HEK293T (cell line): ENCODE measurements around the gene SPAG16.

Experiments
- CTCF ChIA-PET: fragments of 350-600 bp; formaldehyde crosslinking; extraction: SDS; loops from one replicate; lab custom pipeline; 2021; ENCODE audit warnings: antibody characterized with exemption, inconsistent platforms; lab: Yijun Ruan, JAX
- POLR2A ChIA-PET: fragments of 350-600 bp; formaldehyde crosslinking; extraction: SDS; loops from one replicate; lab custom pipeline; 2020; ENCODE audit warnings: antibody characterized with exemption, inconsistent platforms; lab: Yijun Ruan, JAX
- DNase-seq: peaks from one replicate; pipeline ENCODE4 v3.0.0; 2012; ENCODE audit warnings: mixed read lengths; ENCODE audit errors: extremely low spot score
- ARNT ChIP-seq: fragments of 450-650 bp; IDR thresholded peaks from 2 replicates; pipeline ENCODE4 v1.6.1; 2017; ENCODE audit warnings: mild to moderate bottlenecking
- BHLHE40 ChIP-seq: fragments of 450-650 bp; IDR thresholded peaks from 2 replicates; pipeline ENCODE4 v1.6.1; 2016; ENCODE audit warnings: mild to moderate bottlenecking, moderate library complexity, borderline replicate concordance
- CTBP1 ChIP-seq: fragments of 450-650 bp; IDR thresholded peaks from 2 replicates; pipeline ENCODE4 v1.6.1; 2016; ENCODE audit warnings: borderline replicate concordance
- ELF4 ChIP-seq: fragments of 450-650 bp; IDR thresholded peaks from 2 replicates; pipeline ENCODE4 v1.6.1; 2017; ENCODE audit warnings: antibody characterized with exemption
- FOXA1 ChIP-seq: fragments of 450-650 bp; IDR thresholded peaks from 2 replicates; pipeline ENCODE4 v1.6.1; 2016; ENCODE audit warnings: mild to moderate bottlenecking
- FOXK2 ChIP-seq: fragments of 450-650 bp; IDR thresholded peaks from 2 replicates; pipeline ENCODE4 v1.6.1; 2016; ENCODE audit warnings: mild to moderate bottlenecking
- FOXM1 ChIP-seq: fragments of 450-650 bp; IDR thresholded peaks from 2 replicates; pipeline ENCODE4 v1.6.1; 2017; ENCODE audit warnings: mild to moderate bottlenecking, borderline replicate concordance
- HDGF ChIP-seq: fragments of 450-650 bp; IDR thresholded peaks from 2 replicates; pipeline ENCODE4 v1.6.1; 2017; ENCODE audit warnings: antibody characterized with exemption, borderline replicate concordance
- L3MBTL2 ChIP-seq: fragments of 450-650 bp; conservative IDR thresholded peaks from 2 replicates; pipeline ENCODE4 v1.6.1; 2016; ENCODE audit warnings: mild to moderate bottlenecking
- LEF1 ChIP-seq: fragments of 450-650 bp; IDR thresholded peaks from 2 replicates; pipeline ENCODE4 v1.6.1; 2017; ENCODE audit warnings: mild to moderate bottlenecking, borderline replicate concordance
- NFRKB ChIP-seq: fragments of 450-650 bp; IDR thresholded peaks from 2 replicates; pipeline ENCODE4 v1.6.1; 2016; ENCODE audit warnings: mild to moderate bottlenecking, moderate library complexity
- SP1 ChIP-seq: fragments of 450-650 bp; IDR thresholded peaks from 2 replicates; pipeline ENCODE4 v1.6.1; 2017
- SUZ12 ChIP-seq: fragments of 450-650 bp; IDR thresholded peaks from 2 replicates; pipeline ENCODE4 v1.6.1; 2016; ENCODE audit warnings: mild to moderate bottlenecking
- TARDBP ChIP-seq: fragments of 450-650 bp; IDR thresholded peaks from 2 replicates; pipeline ENCODE4 v1.6.1; 2016
- ZNF384 ChIP-seq: fragments of 450-650 bp; IDR thresholded peaks from 2 replicates; pipeline ENCODE4 v1.6.1; 2016
- TF ChIP-seq, protein P1 (sequence below): fragments of 450-650 bp; IDR thresholded peaks from 2 replicates; pipeline ENCODE4 v1.6.1; 2016

The SPAG16 gene

DNA sequence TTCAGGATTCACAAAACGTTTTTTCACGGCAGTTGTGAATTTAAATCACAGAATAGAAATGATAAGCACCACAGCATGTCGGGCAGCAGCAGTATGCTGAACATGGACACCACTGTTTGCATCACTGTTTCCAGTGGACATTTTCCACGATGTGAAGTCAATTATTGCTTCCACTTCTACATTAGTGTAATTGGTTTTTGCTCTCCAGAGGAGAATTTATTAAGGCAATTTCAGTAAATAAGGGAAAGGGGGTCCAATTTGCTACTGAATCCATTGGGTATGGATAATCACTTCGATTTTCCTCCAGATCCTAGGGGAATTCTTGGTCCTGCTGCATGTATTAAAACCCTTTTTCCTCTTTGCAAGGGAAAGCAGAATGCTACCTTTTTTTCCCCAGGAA lies 1096.4 kb downstream of the SPAG16 start:
- DNase-seq, result no peak
- CTCF ChIA-PET, result no interaction called here
- TF ChIP-seq HDGF (no peak), L3MBTL2 (no peak)
- POLR2A ChIA-PET, result no interaction called here

DNA sequence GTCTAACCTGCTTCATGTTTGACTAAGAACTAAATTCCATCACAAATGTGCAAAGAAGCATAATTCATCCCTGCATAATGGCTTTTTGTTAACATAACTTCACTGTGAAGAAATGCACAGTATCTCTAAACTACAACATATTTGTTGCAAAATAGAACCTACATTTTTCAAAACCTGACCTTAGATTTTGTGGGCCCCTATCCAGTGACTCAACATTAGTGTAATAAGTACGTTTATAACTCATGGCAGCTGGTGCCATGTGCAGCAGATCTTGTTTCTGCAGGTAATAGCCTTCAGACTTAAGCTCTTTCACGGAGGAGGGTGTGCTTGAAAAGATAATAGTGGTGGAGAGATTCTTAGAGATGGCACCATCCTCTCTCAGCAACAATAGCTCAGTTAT lies 1098.0 kb downstream of the SPAG16 start:
- no peak for DNase-seq
- ChIA-PET POLR2A (no interaction called here), CTCF (no interaction called here)
- TF ChIP-seq HDGF (no peak), BHLHE40 (no peak), SUZ12 (no peak), SP1 (no peak), FOXM1 (no peak), L3MBTL2 (no peak), ELF4 (no peak), ARNT (no peak), ZNF384 (no peak), FOXK2 (no peak), CTBP1 (no peak), LEF1 (no peak), FOXA1 (no peak), TARDBP (no peak)
- TF ChIP-seq, protein P1, sequence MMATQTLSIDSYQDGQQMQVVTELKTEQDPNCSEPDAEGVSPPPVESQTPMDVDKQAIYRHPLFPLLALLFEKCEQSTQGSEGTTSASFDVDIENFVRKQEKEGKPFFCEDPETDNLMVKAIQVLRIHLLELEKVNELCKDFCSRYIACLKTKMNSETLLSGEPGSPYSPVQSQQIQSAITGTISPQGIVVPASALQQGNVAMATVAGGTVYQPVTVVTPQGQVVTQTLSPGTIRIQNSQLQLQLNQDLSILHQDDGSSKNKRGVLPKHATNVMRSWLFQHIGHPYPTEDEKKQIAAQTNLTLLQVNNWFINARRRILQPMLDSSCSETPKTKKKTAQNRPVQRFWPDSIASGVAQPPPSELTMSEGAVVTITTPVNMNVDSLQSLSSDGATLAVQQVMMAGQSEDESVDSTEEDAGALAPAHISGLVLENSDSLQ, result no peak

DNA sequence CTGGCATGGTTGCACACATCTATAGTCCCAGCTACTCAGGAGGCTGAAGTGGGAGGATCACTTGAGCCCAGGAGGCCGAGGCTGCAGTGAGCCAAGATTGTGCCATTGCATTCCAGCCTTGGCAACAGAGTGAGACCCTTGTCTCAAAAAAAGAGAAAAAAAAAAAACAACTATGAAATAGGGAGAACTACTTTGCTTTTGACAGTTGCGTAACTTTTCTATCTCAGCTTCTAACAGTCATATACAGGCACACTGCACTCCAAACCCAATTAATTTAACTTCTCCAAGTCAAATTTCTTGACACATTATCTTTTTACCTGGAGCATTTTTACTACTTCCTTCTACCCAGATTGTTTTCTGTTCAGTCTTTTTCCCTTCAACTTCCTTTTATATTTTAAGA lies 1102.5 kb downstream of the SPAG16 start:
- POLR2A ChIA-PET, result no interaction called here
- TF ChIP-seq NFRKB (no peak), ZNF384 (no peak), FOXM1 (no peak), BHLHE40 (no peak), SUZ12 (no peak), ELF4 (no peak), FOXA1 (no peak)
- CTCF ChIA-PET, result no interaction called here
- DNase-seq, result no peak

DNA sequence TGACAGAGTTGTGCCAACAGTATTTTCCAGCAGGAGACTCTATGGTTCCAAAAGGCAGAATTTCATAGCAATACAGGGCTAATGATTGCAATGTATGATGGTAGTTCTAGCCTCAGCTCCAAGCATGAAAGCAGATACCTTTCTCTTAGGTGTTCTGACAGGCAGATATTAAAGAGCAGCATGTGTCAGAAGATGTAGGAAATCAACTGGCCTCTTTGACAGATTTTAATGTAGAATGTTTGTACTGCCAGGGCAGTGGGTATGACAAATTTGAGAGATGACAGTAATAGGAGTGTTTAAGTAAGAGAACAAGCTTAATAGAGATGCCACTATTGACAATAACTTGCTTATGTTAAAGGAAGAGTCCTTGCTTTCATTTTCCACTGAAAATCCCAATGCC lies 1105.1 kb downstream of the SPAG16 start:
- DNase-seq, result no peak
- ChIA-PET POLR2A (no interaction called here), CTCF (no interaction called here)
- TF ChIP-seq SP1 (no peak), BHLHE40 (no peak), LEF1 (no peak), SUZ12 (no peak), ZNF384 (no peak), ELF4 (no peak), L3MBTL2 (no peak), HDGF (no peak), TARDBP (no peak), FOXM1 (no peak)

DNA sequence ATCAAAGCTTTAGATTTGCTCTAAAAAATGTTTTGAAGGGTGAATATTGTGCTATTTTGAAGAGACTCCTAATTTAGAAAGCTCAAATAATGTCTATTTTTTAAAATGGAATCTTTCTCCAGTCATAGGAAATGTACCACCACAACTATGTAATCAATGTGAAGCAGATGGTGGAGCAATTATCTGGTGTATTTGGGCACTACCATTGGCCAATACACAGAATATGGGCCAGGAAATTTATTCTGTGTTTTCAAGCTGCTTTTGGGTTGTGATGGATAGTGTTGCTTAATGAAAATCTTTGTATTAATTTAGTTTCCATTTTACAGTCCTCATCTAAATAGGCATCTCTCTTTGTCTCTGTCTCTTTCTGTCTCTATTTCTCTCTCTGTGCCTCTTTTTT lies 1109.5 kb downstream of the SPAG16 start:
- TF ChIP-seq CTBP1 (no peak), HDGF (no peak), SP1 (no peak), FOXM1 (no peak), NFRKB (no peak)
- DNase-seq, result no peak
- POLR2A ChIA-PET, result no interaction called here
- CTCF ChIA-PET, result no interaction called here

DNA sequence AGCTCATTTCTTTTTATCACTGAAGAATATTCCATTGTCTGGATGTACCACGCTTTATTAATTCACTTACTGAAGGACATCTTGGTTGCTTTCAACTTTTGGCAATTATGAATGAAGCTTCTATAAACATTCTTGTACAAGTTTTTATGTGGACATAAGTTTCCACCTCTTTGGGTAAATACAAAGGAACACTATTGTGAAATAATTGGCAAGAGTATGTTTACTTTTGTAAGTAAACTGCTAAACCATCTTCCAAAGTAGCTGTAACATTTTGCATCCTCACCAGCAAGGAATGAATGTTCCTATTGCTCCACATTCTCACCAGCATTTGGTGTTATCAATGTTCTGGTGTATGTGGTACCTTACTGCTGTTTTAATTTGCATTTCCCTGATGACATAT lies 1110.8 kb downstream of the SPAG16 start:
- CTCF ChIA-PET, result no interaction called here
- no peak for DNase-seq
- TF ChIP-seq SP1, result no peak
- no peak for TF ChIP-seq L3MBTL2
- no peak for TF ChIP-seq FOXM1
- no peak for TF ChIP-seq LEF1
- no peak for TF ChIP-seq ZNF384
- no peak for TF ChIP-seq CTBP1
- TF ChIP-seq ELF4, result no peak
- no peak for TF ChIP-seq FOXA1
- no peak for TF ChIP-seq BHLHE40
- no peak for TF ChIP-seq ARNT
- TF ChIP-seq NFRKB, result no peak
- TF ChIP-seq TARDBP, result no peak
- TF ChIP-seq, protein P1, result no peak
- TF ChIP-seq SUZ12, result no peak
- no peak for TF ChIP-seq FOXK2
- TF ChIP-seq HDGF, result no peak
- POLR2A ChIA-PET, result no interaction called here

DNA sequence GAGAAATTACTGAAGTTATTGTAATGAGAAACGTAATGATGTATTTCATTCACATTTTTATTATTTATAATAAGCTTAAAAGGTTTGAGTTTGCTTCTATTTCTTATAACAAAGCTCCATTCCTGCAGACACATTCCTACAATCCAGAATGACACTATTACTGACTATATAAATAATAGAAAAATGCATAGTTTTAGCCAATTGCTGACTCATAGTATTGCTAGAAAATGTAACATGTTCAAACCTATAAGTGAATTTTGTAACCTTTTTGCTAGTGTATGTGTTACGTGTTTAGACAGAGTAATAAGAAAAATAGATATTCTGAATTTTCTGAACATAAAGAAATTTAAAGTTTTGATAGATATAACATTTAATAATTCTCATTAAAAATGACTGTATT lies 1117.3 kb downstream of the SPAG16 start:
- ChIA-PET POLR2A (no interaction called here), CTCF (no interaction called here)
- DNase-seq, result no peak
- TF ChIP-seq BHLHE40, result no peak
- TF ChIP-seq LEF1, result no peak
- TF ChIP-seq HDGF, result no peak
- no peak for TF ChIP-seq CTBP1
- TF ChIP-seq SP1, result no peak
- TF ChIP-seq FOXM1, result no peak
- TF ChIP-seq ZNF384, result no peak
- no peak for TF ChIP-seq ARNT
- TF ChIP-seq SUZ12, result no peak
